Non-pigmented ciliary epithelial cell (primary cell): ENCODE results near the gene CSRNP3.

Experiments used
- DNase-seq: peaks from one replicate; pipeline ENCODE4 v3.0.0-alpha.2; 2010; ENCODE audit warnings: low read depth

The CSRNP3 gene

GRCh38 chr2:165593081-165593480 lies 123.6 kb downstream of the CSRNP3 start:
- no peak for DNase-seq

DNA sequence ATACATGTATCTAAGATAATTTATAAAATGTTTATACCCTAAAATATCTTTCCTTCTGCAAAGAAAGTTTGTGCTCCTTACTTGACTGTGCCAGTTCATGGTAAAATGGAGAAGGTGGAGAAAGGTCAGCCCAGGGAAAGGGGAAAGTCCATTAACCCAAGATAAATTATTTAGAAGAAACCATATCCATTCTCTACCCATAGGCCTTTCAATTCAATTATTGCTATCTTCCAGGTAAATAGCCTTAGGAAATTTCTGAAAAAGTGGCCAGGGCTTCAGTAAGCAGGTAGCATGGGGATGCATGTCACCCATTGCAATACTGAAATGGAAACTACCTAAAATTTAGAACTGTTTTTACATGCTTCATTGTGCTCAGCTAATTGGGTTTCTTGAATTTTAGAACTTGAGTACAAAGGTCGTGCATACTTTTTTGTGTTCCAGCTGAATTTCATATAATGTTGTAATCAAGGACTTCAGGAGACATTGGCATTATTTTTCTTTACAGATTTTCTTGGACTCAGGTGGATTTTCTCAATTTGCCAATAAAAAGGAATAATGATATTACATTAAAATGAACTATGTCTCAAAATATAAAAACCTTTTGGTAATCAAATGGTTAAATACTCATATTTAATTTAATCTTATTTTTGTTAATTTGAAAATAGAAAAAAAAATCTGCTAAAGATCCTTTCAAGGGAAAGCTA lies 124.9 kb downstream of the CSRNP3 start:
- no peak for DNase-seq

DNA sequence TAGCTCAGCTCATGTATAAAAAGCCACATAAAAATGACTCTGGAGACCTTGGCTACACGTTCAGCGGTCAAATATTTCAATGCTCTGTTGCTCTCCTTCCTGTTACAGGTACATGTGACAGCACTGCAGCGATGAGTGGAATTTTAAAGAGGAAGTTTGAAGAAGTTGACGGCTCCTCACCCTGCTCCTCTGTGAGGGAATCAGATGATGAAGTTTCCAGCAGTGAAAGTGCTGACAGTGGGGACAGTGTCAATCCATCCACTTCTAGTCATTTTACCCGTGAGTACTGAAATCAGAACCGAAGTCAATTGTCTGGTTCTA lies 125.4 kb downstream of the CSRNP3 start:
- no peak for DNase-seq

GRCh38 chr2:165596788-165597187 lies 127.3 kb downstream of the CSRNP3 start:
- no peak for DNase-seq

- DNase-seq: no peak
Measured at GRCh38 chr2:165601065-165601830, 131.8 kb downstream of the CSRNP3 start.

GRCh38 chr2:165601928-165602521 lies 132.5 kb downstream of the CSRNP3 start:
- DNase-seq: peak; percentile 9

DNA sequence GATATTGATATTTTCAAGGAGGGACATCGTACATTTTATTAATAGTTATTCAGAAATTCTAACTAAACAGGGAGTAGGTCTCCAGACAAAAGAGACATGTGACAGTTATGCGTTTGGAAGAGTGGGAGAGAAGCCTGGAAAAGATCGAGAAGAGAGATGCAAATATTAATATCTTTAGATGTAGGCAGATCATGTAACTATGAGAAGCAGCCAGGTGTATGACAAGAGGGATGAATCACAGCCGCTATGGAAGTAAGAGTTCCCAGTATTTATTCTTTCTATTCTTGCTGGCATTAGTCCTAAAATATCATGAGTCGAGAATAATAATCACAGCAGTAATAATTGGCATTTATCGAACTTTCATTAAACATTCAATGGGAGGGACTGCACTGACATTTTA lies 140.2 kb downstream of the CSRNP3 start:
- no peak for DNase-seq

DNA sequence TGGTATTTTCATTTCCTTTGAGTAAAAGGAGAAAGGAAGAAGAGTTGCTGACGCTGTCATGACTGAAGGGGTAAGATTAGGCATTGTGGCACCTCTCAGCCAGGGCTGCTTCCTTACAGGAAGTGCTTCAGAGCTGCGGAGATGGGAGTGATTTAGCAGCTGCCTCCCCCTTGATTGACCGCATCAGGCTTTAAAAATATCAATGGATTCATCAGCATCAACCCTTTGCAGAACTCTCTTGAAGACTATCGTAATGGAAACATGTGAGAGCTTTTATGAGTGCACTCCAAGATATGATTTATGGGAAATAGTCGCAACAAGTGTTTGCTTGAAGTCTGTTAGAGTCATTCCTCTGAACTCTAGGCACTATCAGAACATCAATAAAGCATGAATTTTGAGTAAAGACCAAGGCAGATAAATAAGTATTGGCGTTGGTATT lies 141.1 kb downstream of the CSRNP3 start:
- DNase-seq: no peak

DNA sequence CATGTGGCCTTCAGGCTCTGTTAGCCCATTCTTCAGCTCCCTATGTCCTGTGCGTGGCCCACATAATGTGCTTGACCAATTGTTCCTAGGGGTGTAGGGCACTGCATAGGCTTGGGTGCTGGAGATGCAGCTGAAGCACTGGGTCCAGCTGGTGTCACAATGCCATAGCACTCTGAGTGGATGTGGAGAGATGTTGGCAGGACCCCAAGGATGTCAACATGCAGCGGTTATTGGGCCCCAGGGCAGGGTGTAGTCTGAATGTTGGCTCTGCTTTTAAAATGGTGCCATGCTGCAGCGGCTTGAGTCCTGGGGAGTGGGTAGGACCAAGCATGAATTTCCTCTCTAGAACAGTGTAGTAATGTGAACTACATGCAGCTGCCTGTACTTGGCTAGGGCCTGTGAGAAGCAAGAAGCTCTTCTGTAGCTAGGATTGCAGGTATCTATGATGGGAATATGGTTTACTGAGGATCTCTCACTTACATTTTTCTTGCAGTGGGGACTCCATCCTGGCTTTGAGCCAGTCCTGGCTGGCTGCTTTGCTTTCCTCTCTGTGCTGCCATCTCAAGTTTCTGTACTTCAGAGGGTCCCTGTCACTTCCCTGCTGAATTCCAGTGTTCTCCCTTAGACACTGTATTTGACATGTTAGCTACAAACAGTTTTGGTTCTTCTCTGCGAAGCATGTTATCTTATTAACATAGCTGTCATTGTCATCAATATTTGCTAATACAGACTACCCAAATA lies 148.4 kb downstream of the CSRNP3 start:
- DNase-seq: no peak

DNA sequence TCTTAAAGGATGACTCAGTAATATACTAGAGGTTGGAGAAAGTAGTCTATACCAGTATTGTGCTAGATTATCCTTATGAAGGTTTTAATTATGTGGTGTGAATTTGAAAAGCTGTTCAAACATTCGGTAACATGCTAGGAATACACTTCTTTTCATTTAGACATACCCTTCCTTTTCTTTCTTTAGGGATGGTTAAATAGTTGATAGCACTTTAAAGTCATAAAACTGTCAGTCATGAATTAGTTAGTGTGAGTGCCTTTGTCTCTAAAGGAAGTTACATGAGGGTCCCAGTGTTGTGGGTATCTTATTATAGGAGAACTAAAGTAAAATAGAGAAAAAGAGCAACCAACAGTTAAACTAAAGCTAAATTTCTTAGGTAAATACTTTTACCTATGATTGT lies 149.3 kb downstream of the CSRNP3 start:
- DNase-seq: no peak

DNA sequence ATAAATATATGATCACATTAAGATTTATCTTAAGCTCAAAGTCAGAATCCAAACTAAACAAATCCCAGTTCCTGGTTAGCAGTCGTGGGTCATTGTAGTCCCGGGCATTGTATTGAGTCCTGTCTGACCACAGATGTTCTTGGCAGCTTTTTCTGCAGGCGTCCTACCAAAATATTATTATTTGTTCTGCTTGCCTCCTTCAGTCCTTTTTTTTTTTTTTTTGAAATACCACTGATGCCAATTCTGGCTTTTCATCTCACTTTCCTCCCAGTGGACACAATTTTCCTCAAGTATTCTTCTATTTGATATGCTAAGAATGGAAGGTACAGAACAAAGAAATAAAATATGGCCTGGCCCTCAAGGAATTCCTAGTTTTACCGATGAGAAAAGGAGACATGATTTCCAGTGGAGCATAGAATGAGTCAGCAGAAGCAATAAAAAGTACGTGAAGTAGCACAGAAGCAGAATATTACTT lies 151.6 kb downstream of the CSRNP3 start:
- DNase-seq: no peak

GRCh38 chr2:165623161-165623560 lies 153.7 kb downstream of the CSRNP3 start:
- no peak for DNase-seq

DNA sequence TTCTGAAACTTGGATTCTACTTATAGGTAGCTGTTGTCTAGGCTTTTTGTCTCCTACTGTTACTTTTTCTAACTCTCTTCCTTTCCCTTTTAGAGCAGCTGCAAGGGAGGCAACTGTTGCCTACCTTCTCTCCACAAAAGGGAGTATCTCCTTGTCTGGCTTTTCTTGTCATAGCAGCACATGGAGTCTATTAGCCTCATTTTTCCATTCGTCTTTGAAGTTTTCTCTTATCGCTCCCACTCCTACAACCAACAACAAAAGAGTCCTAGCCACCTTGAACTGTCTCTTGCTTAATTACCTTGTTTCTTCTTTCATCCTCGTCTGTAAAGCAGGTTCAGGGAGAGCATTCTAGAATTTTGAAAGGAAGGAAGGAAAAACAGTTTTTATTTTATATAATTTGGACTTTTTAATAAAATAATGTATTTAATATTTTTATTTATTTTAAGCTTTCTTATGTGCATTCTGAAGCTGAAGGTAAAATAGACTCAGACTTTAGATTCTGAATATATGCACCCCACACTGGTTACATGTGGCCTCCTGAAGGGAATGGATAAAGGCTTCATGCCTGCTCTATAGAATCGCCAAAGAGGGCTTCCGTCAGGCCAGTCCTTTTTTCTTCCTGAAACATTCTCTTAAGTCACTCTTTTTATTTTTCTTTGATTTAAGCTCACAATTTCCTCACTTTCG lies 154.4 kb downstream of the CSRNP3 start:
- DNase-seq: no peak

DNA sequence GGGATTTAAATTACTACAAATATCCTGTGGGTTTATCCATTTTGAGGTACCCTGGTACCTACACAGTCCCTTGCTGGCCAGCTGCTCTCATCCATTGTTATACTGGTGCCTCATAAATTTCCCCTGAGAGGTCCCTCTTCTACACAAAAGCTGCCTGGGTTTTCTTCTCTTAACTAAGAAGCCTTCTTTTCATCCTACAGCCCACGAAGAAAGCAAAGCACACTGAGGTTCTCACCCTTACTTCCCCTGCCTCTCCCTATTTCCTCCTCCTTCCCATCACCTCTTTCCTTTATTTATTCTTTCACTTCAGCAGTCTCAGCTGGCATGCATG lies 154.9 kb downstream of the CSRNP3 start:
- no peak for DNase-seq

- DNase-seq: no peak
Measured at GRCh38 chr2:165627470-165627869, 158.0 kb downstream of the CSRNP3 start.

DNA sequence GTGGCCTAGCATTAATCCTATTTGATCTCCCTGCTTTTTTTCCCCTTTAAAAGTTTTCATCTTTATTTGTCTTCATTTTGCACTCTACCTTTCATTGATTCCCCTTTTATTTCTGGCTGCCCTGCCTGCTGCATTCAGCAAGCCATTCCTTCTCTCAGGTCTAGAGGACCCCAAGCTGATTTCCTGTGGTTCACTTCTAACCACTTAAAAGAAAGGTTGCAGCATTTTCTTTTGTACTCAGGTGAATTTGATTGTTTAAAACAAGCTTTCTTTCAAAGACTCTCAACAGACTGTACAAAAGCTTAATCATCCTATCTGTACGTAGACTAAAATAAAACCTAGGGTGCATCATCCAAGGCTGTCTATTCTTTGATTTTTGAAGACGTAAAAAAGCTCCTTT lies 160.3 kb downstream of the CSRNP3 start:
- DNase-seq: no peak

GRCh38 chr2:165630236-165630635 lies 160.7 kb downstream of the CSRNP3 start:
- no peak for DNase-seq

DNA sequence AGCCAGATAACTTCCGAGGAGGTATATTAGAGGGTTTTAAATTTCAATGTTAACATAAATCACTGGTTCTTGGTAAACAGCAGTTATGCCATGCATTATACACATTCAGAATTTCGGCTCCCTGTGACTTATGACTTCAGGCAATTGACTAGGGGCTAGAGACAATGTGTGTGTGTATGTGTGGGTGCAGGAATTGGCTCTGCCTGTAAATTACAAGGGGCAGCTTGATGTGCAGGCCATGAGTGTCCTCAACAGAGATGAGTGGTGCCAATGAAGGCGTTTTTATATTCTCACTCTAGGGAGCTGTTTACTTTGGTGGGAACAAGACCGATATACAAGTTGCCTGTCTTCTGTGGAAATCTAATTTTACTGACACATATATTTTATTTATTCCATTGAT lies 161.6 kb downstream of the CSRNP3 start:
- DNase-seq: no peak

DNA sequence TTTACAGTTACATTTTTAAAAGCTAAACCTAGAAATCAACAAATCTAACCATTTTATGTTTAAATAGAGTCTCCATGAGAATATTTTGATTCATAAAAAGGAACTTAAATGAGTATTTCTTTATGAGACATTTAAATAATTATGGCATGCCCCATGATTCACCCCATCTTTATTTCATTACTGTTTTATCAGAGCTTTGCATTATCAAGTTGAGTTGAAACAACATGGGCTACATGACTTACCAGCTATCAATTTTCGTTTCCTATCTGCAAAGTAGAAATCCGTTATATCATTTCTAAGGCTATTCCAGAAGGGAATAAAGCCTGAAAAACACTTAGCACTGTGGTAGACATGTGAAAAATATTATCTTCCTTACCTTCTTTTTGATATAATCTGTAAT lies 163.1 kb downstream of the CSRNP3 start:
- DNase-seq: no peak

GRCh38 chr2:165633431-165633830 lies 163.9 kb downstream of the CSRNP3 start:
- no peak for DNase-seq

GRCh38 chr2:165634282-165634681 lies 164.8 kb downstream of the CSRNP3 start:
- DNase-seq: no peak

DNA sequence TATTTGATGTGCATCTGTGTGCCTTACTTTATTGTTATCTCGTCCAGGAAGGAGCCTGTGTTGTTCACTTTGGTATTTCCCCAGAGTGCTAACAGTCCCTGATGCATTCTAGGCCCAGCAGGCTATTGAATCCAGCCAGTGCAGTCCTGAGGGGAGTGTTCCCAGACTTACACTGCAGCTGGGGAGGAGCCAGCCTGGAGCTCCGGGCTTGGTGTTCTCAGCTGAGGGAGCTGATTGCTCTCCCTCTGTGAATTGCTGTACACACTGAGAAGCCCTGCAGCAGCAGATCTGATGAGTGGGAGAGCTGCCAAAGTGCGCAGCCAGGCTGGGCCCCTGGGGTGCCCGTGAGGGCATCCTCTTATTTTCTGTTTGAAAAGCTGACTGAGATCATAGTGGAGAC lies 165.4 kb downstream of the CSRNP3 start:
- DNase-seq: no peak
